Neural cell (in vitro differentiated cells): ENCODE measurements around the gene SLC9B2.

Experiments
- EP300 ChIP-seq: fragments of 450-650 bp; conservative IDR thresholded peaks from 2 replicates; pipeline ENCODE4 v1.6.1; 2014; ENCODE audit warnings: antibody characterized with exemption, mild to moderate bottlenecking, moderate library complexity; ENCODE audit not compliant: poor library complexity, severe bottlenecking
- EZH2 ChIP-seq: fragments of 200-600, 300-800 bp; shearing (Covaris generic), sonication (generic); IDR thresholded peaks from 2 replicates; pipeline ENCODE4 v1.6.1; 2014; ENCODE audit warnings: antibody characterized with exemption, low read length, borderline replicate concordance, mild to moderate bottlenecking; ENCODE audit not compliant: insufficient read depth, poor library complexity, severe bottlenecking
- MXI1 ChIP-seq: fragments of 450-650 bp; conservative IDR thresholded peaks from 2 replicates; pipeline ENCODE4 v1.6.1; 2014; ENCODE audit warnings: antibody characterized with exemption, mild to moderate bottlenecking; ENCODE audit not compliant: poor library complexity, severe bottlenecking
- POLR2AphosphoS5 ChIP-seq: IDR thresholded peaks from 2 replicates; pipeline ENCODE4 v1.6.1; 2012
- RAD21 ChIP-seq: fragments of 450-650 bp; conservative IDR thresholded peaks from 2 replicates; pipeline ENCODE4 v1.6.1; 2014; ENCODE audit warnings: antibody characterized with exemption, mild to moderate bottlenecking, moderate library complexity
- SMC3 ChIP-seq: fragments of 450-650 bp; conservative IDR thresholded peaks from 2 replicates; pipeline ENCODE4 v1.6.1; 2014; ENCODE audit warnings: antibody characterized with exemption, mild to moderate bottlenecking, moderate library complexity; ENCODE audit not compliant: poor library complexity
- TAF1 ChIP-seq: IDR thresholded peaks from 2 replicates; pipeline ENCODE4 v1.6.1; 2012; ENCODE audit warnings: low read depth
- TF ChIP-seq, protein P1 (sequence below): fragments of 450-650 bp; IDR thresholded peaks from 2 replicates; pipeline ENCODE4 v1.5.1; 2014; ENCODE audit warnings: antibody characterized with exemption, mild to moderate bottlenecking, moderate library complexity; ENCODE audit not compliant: poor library complexity, severe bottlenecking
- TF ChIP-seq, protein P2 (sequence below): IDR thresholded peaks from 2 replicates; pipeline ENCODE4 v1.6.1; 2012; ENCODE audit warnings: borderline replicate concordance

DNA sequence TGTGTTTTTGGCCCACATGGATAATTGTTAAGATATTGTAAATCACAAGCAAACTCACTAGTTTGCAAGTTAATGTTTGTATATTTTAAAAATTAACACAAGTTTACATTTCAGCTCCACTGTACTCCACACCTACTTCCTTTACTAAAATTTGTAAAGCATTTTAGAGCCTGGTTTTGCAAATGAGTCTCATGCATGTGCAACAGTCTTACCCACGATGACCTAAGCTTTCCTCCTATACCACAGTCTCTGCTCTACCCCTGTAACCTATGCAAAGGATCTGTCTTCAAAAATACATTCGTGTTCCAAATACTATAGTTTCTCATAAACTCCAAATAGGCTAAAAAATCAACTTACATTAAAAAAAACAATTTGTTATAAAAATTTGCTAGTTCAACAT lies 12.9 kb upstream of the SLC9B2 start:
- TF ChIP-seq, protein P1, sequence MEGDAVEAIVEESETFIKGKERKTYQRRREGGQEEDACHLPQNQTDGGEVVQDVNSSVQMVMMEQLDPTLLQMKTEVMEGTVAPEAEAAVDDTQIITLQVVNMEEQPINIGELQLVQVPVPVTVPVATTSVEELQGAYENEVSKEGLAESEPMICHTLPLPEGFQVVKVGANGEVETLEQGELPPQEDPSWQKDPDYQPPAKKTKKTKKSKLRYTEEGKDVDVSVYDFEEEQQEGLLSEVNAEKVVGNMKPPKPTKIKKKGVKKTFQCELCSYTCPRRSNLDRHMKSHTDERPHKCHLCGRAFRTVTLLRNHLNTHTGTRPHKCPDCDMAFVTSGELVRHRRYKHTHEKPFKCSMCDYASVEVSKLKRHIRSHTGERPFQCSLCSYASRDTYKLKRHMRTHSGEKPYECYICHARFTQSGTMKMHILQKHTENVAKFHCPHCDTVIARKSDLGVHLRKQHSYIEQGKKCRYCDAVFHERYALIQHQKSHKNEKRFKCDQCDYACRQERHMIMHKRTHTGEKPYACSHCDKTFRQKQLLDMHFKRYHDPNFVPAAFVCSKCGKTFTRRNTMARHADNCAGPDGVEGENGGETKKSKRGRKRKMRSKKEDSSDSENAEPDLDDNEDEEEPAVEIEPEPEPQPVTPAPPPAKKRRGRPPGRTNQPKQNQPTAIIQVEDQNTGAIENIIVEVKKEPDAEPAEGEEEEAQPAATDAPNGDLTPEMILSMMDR, result no peak
- TF ChIP-seq POLR2AphosphoS5, result no peak
- no peak for TF ChIP-seq SMC3
- TF ChIP-seq, protein P2, sequence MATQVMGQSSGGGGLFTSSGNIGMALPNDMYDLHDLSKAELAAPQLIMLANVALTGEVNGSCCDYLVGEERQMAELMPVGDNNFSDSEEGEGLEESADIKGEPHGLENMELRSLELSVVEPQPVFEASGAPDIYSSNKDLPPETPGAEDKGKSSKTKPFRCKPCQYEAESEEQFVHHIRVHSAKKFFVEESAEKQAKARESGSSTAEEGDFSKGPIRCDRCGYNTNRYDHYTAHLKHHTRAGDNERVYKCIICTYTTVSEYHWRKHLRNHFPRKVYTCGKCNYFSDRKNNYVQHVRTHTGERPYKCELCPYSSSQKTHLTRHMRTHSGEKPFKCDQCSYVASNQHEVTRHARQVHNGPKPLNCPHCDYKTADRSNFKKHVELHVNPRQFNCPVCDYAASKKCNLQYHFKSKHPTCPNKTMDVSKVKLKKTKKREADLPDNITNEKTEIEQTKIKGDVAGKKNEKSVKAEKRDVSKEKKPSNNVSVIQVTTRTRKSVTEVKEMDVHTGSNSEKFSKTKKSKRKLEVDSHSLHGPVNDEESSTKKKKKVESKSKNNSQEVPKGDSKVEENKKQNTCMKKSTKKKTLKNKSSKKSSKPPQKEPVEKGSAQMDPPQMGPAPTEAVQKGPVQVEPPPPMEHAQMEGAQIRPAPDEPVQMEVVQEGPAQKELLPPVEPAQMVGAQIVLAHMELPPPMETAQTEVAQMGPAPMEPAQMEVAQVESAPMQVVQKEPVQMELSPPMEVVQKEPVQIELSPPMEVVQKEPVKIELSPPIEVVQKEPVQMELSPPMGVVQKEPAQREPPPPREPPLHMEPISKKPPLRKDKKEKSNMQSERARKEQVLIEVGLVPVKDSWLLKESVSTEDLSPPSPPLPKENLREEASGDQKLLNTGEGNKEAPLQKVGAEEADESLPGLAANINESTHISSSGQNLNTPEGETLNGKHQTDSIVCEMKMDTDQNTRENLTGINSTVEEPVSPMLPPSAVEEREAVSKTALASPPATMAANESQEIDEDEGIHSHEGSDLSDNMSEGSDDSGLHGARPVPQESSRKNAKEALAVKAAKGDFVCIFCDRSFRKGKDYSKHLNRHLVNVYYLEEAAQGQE, result no peak
- TF ChIP-seq TAF1, result no peak
- no peak for TF ChIP-seq EZH2
- no peak for TF ChIP-seq RAD21
- TF ChIP-seq EP300, result no peak
- no peak for TF ChIP-seq MXI1
